Endothelial cell of umbilical vein (primary cell): Measurements from ENCODE around the gene CDK9. TPM values are rescaled to one million over a fixed set of nuclear protein-coding genes. Genes with fewer than 3 reads are reported as not detected.
A peak's percentile ranks its signal among the peaks of the same experiment; 100 is the strongest.

Experiments used
- BruUV-seq: library from RNA; stranded (reverse); fragments of 400-500 nt; replicated peaks from 2 replicates; lab custom pipeline; 2021; lab: Mats Ljungman, UMichigan
- CTCF ChIA-PET: fragments of 300-600, 350-600 bp; sonication (Branson Sonifier 250); formaldehyde crosslinking; loops from one replicate; lab custom pipeline; 2021; ENCODE audit warnings: antibody characterized with exemption, inconsistent platforms; lab: Charles Lee
- POLR2A ChIA-PET: fragments of 300-600, 350-600 bp; sonication (Branson Sonifier 250); formaldehyde crosslinking; loops from one replicate; lab custom pipeline; 2021; ENCODE audit warnings: antibody characterized with exemption, inconsistent platforms; lab: Charles Lee
- DNase-seq: peaks from one replicate; pipeline ENCODE4 v3.0.0-alpha.2; 2011; ENCODE audit warnings: low read depth, low spot score
- FAIRE-seq: peaks from 2 replicates; lab custom pipeline; 2011; peaks lifted over from hg19 to GRCh38; lab: Jason Lieb, UNC
- H2AFZ ChIP-seq: 2 replicates; pipeline ENCODE4 v1.6.0; 2012; ENCODE audit warnings: low read depth, low read length, control low read depth, inconsistent platforms
- H3K27ac ChIP-seq: 2 replicates; pipeline ENCODE4 v1.5.1; 2011; ENCODE audit warnings: low read depth, mild to moderate bottlenecking, control low read depth, low read length, moderate library complexity; ENCODE audit not compliant: insufficient read depth
- H3K27me3 ChIP-seq, 2 experiments: 2 replicates each; pipeline versions ENCODE4 v1.6.0 to v1.6.1; 2011; ENCODE audit warnings: low read length in 2 of 2, mixed read lengths in 1 of 2; ENCODE audit not compliant: control insufficient read depth in 2 of 2, insufficient read depth in 2 of 2
- H3K36me3 ChIP-seq, 2 experiments: 2 replicates in 1 of 2; 3 replicates in 1 of 2; pipeline ENCODE4 v1.5.1; 2011; ENCODE audit warnings: low read length in 2 of 2, mild to moderate bottlenecking in 1 of 2, moderate library complexity in 1 of 2; ENCODE audit not compliant: control insufficient read depth in 2 of 2, insufficient read depth in 2 of 2; ENCODE audit errors: extremely low read depth in 1 of 2
- H3K4me1 ChIP-seq: 3 replicates; pipeline ENCODE4 v1.5.1; 2011; ENCODE audit warnings: mild to moderate bottlenecking, low read length; ENCODE audit not compliant: control insufficient read depth, insufficient read depth; ENCODE audit errors: extremely low read depth
- H3K4me2 ChIP-seq: 2 replicates; pipeline ENCODE4 v1.6.1; 2011; ENCODE audit warnings: low read length, control low read depth, mixed read lengths; ENCODE audit not compliant: insufficient read depth
- H3K4me3 ChIP-seq, 3 experiments: fragments of 200-600 bp in 1 of 3; sonication (generic), shearing (Covaris generic) in 1 of 3; replicated peaks in 1 of 3; 2 replicates each; pipeline ENCODE4 v1.5.1; 2011 to 2016; ENCODE audit warnings: control low read depth in 3 of 3, low read length in 3 of 3, mild to moderate bottlenecking in 2 of 3, inconsistent platforms in 1 of 3, low read depth in 1 of 3, moderate library complexity in 1 of 3; ENCODE audit not compliant: insufficient read depth in 1 of 3
- H3K79me2 ChIP-seq: 2 replicates; pipeline ENCODE4 v1.6.0; 2012; ENCODE audit warnings: low read length, inconsistent platforms; ENCODE audit not compliant: control insufficient read depth, insufficient read depth
- H3K9ac ChIP-seq: replicated peaks from 2 replicates; pipeline ENCODE3; 2011; ENCODE audit warnings: low read length, control low read depth; ENCODE audit not compliant: insufficient read depth; ENCODE audit errors: extremely low read depth
- H3K9me1 ChIP-seq: replicated peaks from 3 replicates; pipeline ENCODE4 v1.6.0; 2011; ENCODE audit warnings: mild to moderate bottlenecking, low read length; ENCODE audit not compliant: control insufficient read depth, insufficient read depth; ENCODE audit errors: extremely low read depth
- H3K9me3 ChIP-seq: replicated peaks from 2 replicates; pipeline ENCODE4 v1.5.1; 2012; ENCODE audit warnings: low read length, inconsistent platforms; ENCODE audit not compliant: control insufficient read depth, insufficient read depth
- H4K20me1 ChIP-seq: replicated peaks from 2 replicates; pipeline ENCODE3; 2011; ENCODE audit warnings: mild to moderate bottlenecking, low read length; ENCODE audit not compliant: control insufficient read depth, insufficient read depth; ENCODE audit errors: extremely low read depth
- GATA2 ChIP-seq: IDR thresholded peaks from 2 replicates; pipeline ENCODE4 v1.7.0; 2011; ENCODE audit warnings: low read depth, mild to moderate bottlenecking, moderate library complexity, mixed read lengths, low read length; ENCODE audit not compliant: insufficient read length, insufficient read depth
- JUN ChIP-seq: IDR thresholded peaks from 2 replicates; pipeline ENCODE4 v1.6.1; 2011; ENCODE audit warnings: borderline replicate concordance, low read depth; ENCODE audit not compliant: insufficient read length, insufficient read depth
- POLR2A ChIP-seq: IDR thresholded peaks from 2 replicates; pipeline ENCODE4 v1.6.1; 2012; ENCODE audit warnings: low read depth, mild to moderate bottlenecking, control low read depth, low read length
- POLR2AphosphoS5 ChIP-seq: IDR thresholded peaks from 2 replicates; pipeline ENCODE4 v1.6.1; 2012; ENCODE audit warnings: low read depth, mild to moderate bottlenecking, control low read depth, low read length, moderate library complexity; ENCODE audit not compliant: insufficient read depth
- dilution Hi-C: fragments of 300-500 bp; cut with MboI; formaldehyde crosslinking; loops from one replicate; pipeline ENCODE4 v1.15.0; 2019; ENCODE audit warnings: low sequenced_read_pairs; ENCODE audit not compliant: extremely low pct_ligation_motif_present
- intact Hi-C: fragments of 100-400 bp; cut with micrococcal nuclease; formaldehyde crosslinking; loops from one replicate; pipeline ENCODE4 v1.10.0; 2022
- polyA plus RNA-seq, 4 experiments: library from polyadenylated mRNA; depleted of rRNA in 3 of 4; stranded (reverse) in 3 of 4; unstranded in 1 of 4; fragments of >200 nt; gene quantifications; 2 replicates each; pipeline versions ENCODE4 v1.2.1 to v1.2.3, GENCODE V29; 2011 to 2012; ENCODE audit warnings: missing spikeins in 1 of 4
- total RNA-seq: library from RNA; stranded (reverse); gene quantifications from 2 replicates; pipeline ENCODE4 v1.2.3, GENCODE V29; 2021
- TF ChIP-seq, protein P1 (sequence below): IDR thresholded peaks from 2 replicates; pipeline ENCODE4 v1.6.1; 2011; ENCODE audit not compliant: insufficient read depth, insufficient read length

Gene CDK9
- total and polyA plus RNA-seq, 2 donors (not counting 3 experiments of a cell fraction or from before 2014, with no cell fraction given): 92.2 to 124 TPM

- dilution Hi-C loops (no loop called here), intact Hi-C loops (loop anchor here (1.0 to 2.0 kb wide), 6 partner anchors 9 to 68 kb away; partner anchors contain the start of genes FPGS and TOR2A)
- Histone ChIP-seq H3K27ac (peak overlapping the region; percentile 96), H3K4me2 (peak overlapping the region; percentile 76), H4K20me1 (no peaks in the 10 kb centered on the region), H3K9me1 (no peaks in the 10 kb centered on the region), H3K27me3 (no peaks in the 10 kb centered on the region), H2AFZ (no peak overlapping the region), H3K36me3 (peaks cover 6 to 8% of the 10 kb centered on the region in 2 experiments), H3K9ac (peak overlapping the region; percentile 92), H3K9me3 (no peaks in the 10 kb centered on the region), H3K4me3 (peak overlapping the region; percentile 35 to 79 (median 75)), H3K79me2 (peaks cover 44% of the 10 kb centered on the region), H3K4me1 (peaks cover 39% of the 10 kb centered on the region)
- FAIRE-seq (peak; percentile 99), DNase-seq (peak; percentile 99)
- no TSS peak for BruUV-seq
- ChIA-PET POLR2A (interaction anchor here (0.6 to 2.8 kb wide), 13 partner anchors 9 to 99 kb away, joined by 3 to 24 read pairs (median 4); partner anchors contain the start of gene CDK9), CTCF (interaction anchor here (0.5 to 11.3 kb wide), 11 partner anchors 8 to 192 kb away, joined by 3 to 167 read pairs (median 4); partner anchors contain the start of genes CDK9, SH2D3C and TOR2A)
- TF ChIP-seq GATA2 (no peak), POLR2AphosphoS5 (peak; percentile 94), POLR2A (peak; percentile 93), JUN (no peak)
- TF ChIP-seq, protein P1, sequence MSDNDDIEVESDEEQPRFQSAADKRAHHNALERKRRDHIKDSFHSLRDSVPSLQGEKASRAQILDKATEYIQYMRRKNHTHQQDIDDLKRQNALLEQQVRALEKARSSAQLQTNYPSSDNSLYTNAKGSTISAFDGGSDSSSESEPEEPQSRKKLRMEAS: peak; percentile 41
Observed at GRCh38 chr9:127770905-127771569, 14.8 kb upstream of the CDK9 start.
